HepG2 (cell line): ENCODE results near the gene MLXIPL. TPM values are rescaled to one million over a fixed set of nuclear protein-coding genes. Genes with fewer than 3 reads are reported as not detected.

Experiments used
- ATF6 ChIP-seq: sonication (generic); formaldehyde crosslinking; conservative IDR thresholded peaks from 2 replicates; pipeline ENCODE4 v1.4.0; 2020; ENCODE audit warnings: missing genetic modification reagents
- CHD2 ChIP-seq: IDR thresholded peaks from 2 replicates; pipeline ENCODE4 v1.6.1; 2011; ENCODE audit warnings: low read depth, low read length, improper control_type of control experiment
- EED ChIP-seq: sonication (generic); formaldehyde crosslinking; IDR thresholded peaks from 2 replicates; pipeline ENCODE4 v1.5.0; 2020; ENCODE audit warnings: mild to moderate bottlenecking, missing genetic modification reagents
- ETS1 ChIP-seq: sonication (generic); formaldehyde crosslinking; IDR thresholded peaks from 2 replicates; pipeline ENCODE4 v1.4.0; 2020; ENCODE audit warnings: missing genetic modification reagents
- FLYWCH1 ChIP-seq: sonication (generic); formaldehyde crosslinking; IDR thresholded peaks from 2 replicates; pipeline ENCODE4 v1.8.1; 2023; ENCODE audit warnings: mild to moderate bottlenecking, missing genetic modification reagents
- HNRNPH1 ChIP-seq: fragments of 200-400 bp; formaldehyde crosslinking; optimal IDR thresholded peaks from 2 replicates; pipeline ENCODE3; 2017; ENCODE audit warnings: mild to moderate bottlenecking, low read depth, low read length
- NFAT5 ChIP-seq: sonication (generic); formaldehyde crosslinking; IDR thresholded peaks from 2 replicates; pipeline ENCODE4 v1.4.0; 2020; ENCODE audit warnings: missing genetic modification reagents
- PHF5A ChIP-seq: IDR thresholded peaks from one replicate; pipeline ENCODE4 v1.6.1; 2018; ENCODE audit warnings: low read depth, missing genetic modification reagents; ENCODE audit not compliant: unreplicated experiment
- ZBED4 ChIP-seq: sonication (generic); formaldehyde crosslinking; IDR thresholded peaks from 2 replicates; pipeline ENCODE4 v1.4.0; 2020; ENCODE audit warnings: missing genetic modification reagents, borderline replicate concordance
- ZFYVE20 ChIP-seq: sonication (generic); formaldehyde crosslinking; IDR thresholded peaks from 2 replicates; pipeline ENCODE4 v1.8.0; 2023; ENCODE audit warnings: low read depth, mild to moderate bottlenecking, moderate library complexity, missing genetic modification reagents, borderline replicate concordance
- ZNF124 ChIP-seq: sonication (generic); formaldehyde crosslinking; IDR thresholded peaks from 2 replicates; pipeline ENCODE4 v1.4.0; 2020; ENCODE audit warnings: missing genetic modification reagents
- ZNF251 ChIP-seq: sonication (generic); formaldehyde crosslinking; IDR thresholded peaks from 2 replicates; pipeline ENCODE4 v1.9.0; 2021; ENCODE audit warnings: mild to moderate bottlenecking, missing genetic modification reagents
- ZNF263 ChIP-seq: sonication (generic); formaldehyde crosslinking; IDR thresholded peaks from 2 replicates; pipeline ENCODE4 v1.4.0; 2020; ENCODE audit warnings: missing genetic modification reagents
- ZNF274 ChIP-seq: sonication (generic); formaldehyde crosslinking; IDR thresholded peaks from 2 replicates; pipeline ENCODE4 v1.5.1; 2020; ENCODE audit warnings: mild to moderate bottlenecking, missing genetic modification reagents
- ZNF432 ChIP-seq: sonication (generic); formaldehyde crosslinking; IDR thresholded peaks from 2 replicates; pipeline ENCODE4 v1.5.0; 2020; ENCODE audit warnings: missing genetic modification reagents, mild to moderate bottlenecking, borderline replicate concordance
- ZNF644 ChIP-seq: IDR thresholded peaks from 2 replicates; pipeline ENCODE4 v1.6.1; 2016; ENCODE audit warnings: low read depth
- ZNF766 ChIP-seq: sonication (generic); formaldehyde crosslinking; IDR thresholded peaks from 2 replicates; pipeline ENCODE4 v1.5.0; 2020; ENCODE audit warnings: missing genetic modification reagents, borderline replicate concordance
- polyA plus RNA-seq, 8 experiments: library from polyadenylated mRNA; depleted of rRNA in 3 of 8; stranded (reverse) in 7 of 8; unstranded in 1 of 8; fragments of >200 nt; fragmentation: Illumina TruSeq in 4 of 8; extraction: Trizol in 4 of 8; gene quantifications; 2 replicates each; pipeline versions ENCODE4 v1.2.1 to v1.2.3, GENCODE V29; 2011 to 2016; ENCODE audit warnings: low read depth in 4 of 8, missing spikeins in 1 of 8, mixed read lengths in 1 of 8; ENCODE audit not compliant: insufficient read depth in 1 of 8
- total RNA-seq, 5 experiments: library from RNA; depleted of rRNA; stranded (reverse); fragments of >200 nt; fragmentation: Illumina TruSeq; extraction: Trizol; gene quantifications; 2 replicates each; pipeline ENCODE4 v1.2.3, GENCODE V29; 2016; ENCODE audit warnings: low read depth in 1 of 5

MLXIPL gene
- total and polyA plus RNA-seq, 2 of the 13 experiments (the other 11 are each of a cell fraction or from before 2014, with no cell fraction given): 51.6 to 60.1 TPM

GRCh38 chr7:73612598-73613269 is 11.6 kb downstream of the MLXIPL start (continued):
- TF ChIP-seq NFAT5 (CRISPR knock-in tag) (no peak), ZNF644 (no peak), ZNF766 (CRISPR knock-in tag) (no peak), PHF5A (CRISPR knock-in tag) (no peak), ETS1 (no peak), ATF6 (CRISPR knock-in tag) (no peak), ZFYVE20 (CRISPR knock-in tag) (no peak), ZNF432 (CRISPR knock-in tag) (no peak), ZNF274 (CRISPR knock-in tag) (no peak), ZBED4 (peak; percentile 74; the same call in 1 of the 2 replicates), FLYWCH1 (CRISPR knock-in tag) (no peak), CHD2 (no peak), ZNF124 (CRISPR knock-in tag) (peak; percentile 95), ZNF251 (no peak), ZNF263 (CRISPR knock-in tag) (no peak; the same call in 1 of the 2 replicates), HNRNPH1 (no peak), EED (CRISPR knock-in tag) (no peak; the same call in 1 of the 2 replicates)
